Inflammatory macrophage treated with lipopolysaccharide for 1 hour (primary cell): ENCODE data around the gene DYNC1H1.
A peak's percentile ranks its signal among the peaks of the same experiment; 100 is the strongest.
"Not testable (repeated sequence)": the region's sequence is repeated elsewhere in the genome, so short reads cannot be mapped to it uniquely, and the experiment has no call there.

Experiments
- DNase-seq, 2 donors: peaks; one replicate each; pipeline ENCODE4 v3.0.0-alpha.2; 2020 to 2022

The DYNC1H1 gene

GRCh38 chr14:102074415-102074964, 110.1 kb downstream of the DYNC1H1 start:
- DNase-seq = no peak

GRCh38 chr14:102075155-102075554, 110.8 kb downstream of the DYNC1H1 start:
- no peak for DNase-seq

GRCh38 chr14:102077382-102077709, 113.0 kb downstream of the DYNC1H1 start:
- no peak for DNase-seq

- not testable (repeated sequence) for DNase-seq
Observed at GRCh38 chr14:102078361-102078791, 114.0 kb downstream of the DYNC1H1 start.

GRCh38 chr14:102078831-102079699, 114.7 kb downstream of the DYNC1H1 start:
- no peak for DNase-seq

GRCh38 chr14:102079700-102079979, 115.3 kb downstream of the DYNC1H1 start:
- DNase-seq = no peak

- DNase-seq = no peak
Observed at GRCh38 chr14:102080183-102081080, 116.1 kb downstream of the DYNC1H1 start.

GRCh38 chr14:102081231-102082080, 117.1 kb downstream of the DYNC1H1 start:
- no peak for DNase-seq

GRCh38 chr14:102084522-102084921, 120.1 kb downstream of the DYNC1H1 start:
- not testable (repeated sequence) for DNase-seq

- no peak for DNase-seq
Observed at GRCh38 chr14:102084931-102085330, 120.6 kb downstream of the DYNC1H1 start.

GRCh38 chr14:102085488-102085887, 121.1 kb downstream of the DYNC1H1 start:
- no peak for DNase-seq

- DNase-seq = peak; percentile 58 to 60
Observed at GRCh38 chr14:102085948-102086708, 121.8 kb downstream of the DYNC1H1 start.

GRCh38 chr14:102086709-102086971, 122.3 kb downstream of the DYNC1H1 start:
- DNase-seq = no peak

GRCh38 chr14:102086972-102087761, 122.8 kb downstream of the DYNC1H1 start, which contains the start of gene HSP90AA1:
TSS of gene HSP90AA1 (minus strand) at chr14:102087044. CDS start at chr14:102086378, 666 bp downstream.
- peak; percentile 89 to 96 for DNase-seq

- no peak for DNase-seq
Observed at GRCh38 chr14:102087762-102088011, 123.3 kb downstream of the DYNC1H1 start.

GRCh38 chr14:102088012-102088792, 123.8 kb downstream of the DYNC1H1 start:
- DNase-seq = peak; percentile 65 to 81

- DNase-seq = no peak
Observed at GRCh38 chr14:102089621-102090343, 125.4 kb downstream of the DYNC1H1 start.

- DNase-seq = no peak
Observed at GRCh38 chr14:102090713-102091112, 126.3 kb downstream of the DYNC1H1 start.

- no peak for DNase-seq
Observed at GRCh38 chr14:102092806-102093205, 128.4 kb downstream of the DYNC1H1 start.

GRCh38 chr14:102094101-102094500, 129.7 kb downstream of the DYNC1H1 start:
- DNase-seq = no peak
